ENCODE measurements around the gene KRT72. TPM values are rescaled to one million over a fixed set of nuclear protein-coding genes. Genes with fewer than 3 reads are reported as not detected.

KRT72 gene
- total RNA-seq, 2 donors from 2014 or later = 0.25 TPM; not detected in 1

DNA sequence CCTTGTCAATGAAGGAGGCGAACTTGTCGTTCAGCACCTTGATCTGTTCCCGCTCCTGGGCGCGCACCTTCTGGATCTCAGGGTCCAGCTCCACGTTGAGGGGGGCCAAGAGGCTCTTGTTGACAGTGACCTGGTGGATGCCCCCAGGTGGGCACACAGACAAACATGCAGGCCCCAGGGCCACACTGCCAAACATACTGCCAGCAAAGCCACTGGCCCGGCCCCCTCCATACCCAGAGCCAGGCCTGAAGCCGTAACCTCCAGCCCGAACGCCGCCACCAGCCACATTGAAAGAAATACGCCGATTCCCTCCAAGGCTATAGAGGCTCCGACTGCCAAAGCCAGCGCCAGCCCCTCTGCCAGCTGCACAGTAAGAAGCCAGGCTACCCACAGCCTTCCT lies 28.0 kb downstream of the KRT72 start:
- H3K9ac ChIP-seq (ENCODE audit: low read depth in 2 of 2, low read length in 2 of 2) = no peak overlapping the region
- TF ChIP-seq, protein P1, sequence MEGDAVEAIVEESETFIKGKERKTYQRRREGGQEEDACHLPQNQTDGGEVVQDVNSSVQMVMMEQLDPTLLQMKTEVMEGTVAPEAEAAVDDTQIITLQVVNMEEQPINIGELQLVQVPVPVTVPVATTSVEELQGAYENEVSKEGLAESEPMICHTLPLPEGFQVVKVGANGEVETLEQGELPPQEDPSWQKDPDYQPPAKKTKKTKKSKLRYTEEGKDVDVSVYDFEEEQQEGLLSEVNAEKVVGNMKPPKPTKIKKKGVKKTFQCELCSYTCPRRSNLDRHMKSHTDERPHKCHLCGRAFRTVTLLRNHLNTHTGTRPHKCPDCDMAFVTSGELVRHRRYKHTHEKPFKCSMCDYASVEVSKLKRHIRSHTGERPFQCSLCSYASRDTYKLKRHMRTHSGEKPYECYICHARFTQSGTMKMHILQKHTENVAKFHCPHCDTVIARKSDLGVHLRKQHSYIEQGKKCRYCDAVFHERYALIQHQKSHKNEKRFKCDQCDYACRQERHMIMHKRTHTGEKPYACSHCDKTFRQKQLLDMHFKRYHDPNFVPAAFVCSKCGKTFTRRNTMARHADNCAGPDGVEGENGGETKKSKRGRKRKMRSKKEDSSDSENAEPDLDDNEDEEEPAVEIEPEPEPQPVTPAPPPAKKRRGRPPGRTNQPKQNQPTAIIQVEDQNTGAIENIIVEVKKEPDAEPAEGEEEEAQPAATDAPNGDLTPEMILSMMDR (IDR thresholded peaks at IDR 0.05) = no peak
- no peak overlapping the region for H3K27ac ChIP-seq
- H3K9me3 ChIP-seq = no peaks in the 10 kb centered on the region
- H3K36me3 ChIP-seq = no peaks in the 10 kb centered on the region
- no peak for DNase-seq
- no peaks in the 10 kb centered on the region for H3K4me1 ChIP-seq
- no peak overlapping the region for H3K4me3 ChIP-seq
- intact Hi-C loops (cut with DNase I) = no loop called here
- no peaks in the 10 kb centered on the region for H3K27me3 ChIP-seq

DNA sequence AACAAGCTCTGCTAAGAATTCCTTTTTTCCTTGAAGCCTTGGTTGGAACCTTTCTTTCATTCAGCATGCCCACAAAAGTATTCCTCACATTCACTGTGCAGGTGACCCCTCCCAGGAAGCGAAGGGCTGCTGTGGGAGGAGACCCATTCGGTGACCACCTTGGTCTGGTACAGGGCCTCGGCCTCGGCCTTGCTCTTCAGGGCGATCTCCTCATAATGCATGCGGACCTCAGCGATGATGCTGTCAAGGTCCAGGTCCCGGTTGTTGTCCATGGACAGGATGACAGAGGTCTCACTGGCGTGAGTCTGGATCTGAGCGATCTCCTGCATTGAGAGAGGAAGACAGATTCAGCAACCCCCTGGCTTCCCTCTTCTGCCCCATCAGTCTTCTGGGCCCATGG lies 30.8 kb downstream of the KRT72 start:
- Histone ChIP-seq H3K9ac (ENCODE audit: low read depth in 2 of 2, low read length in 2 of 2) (no peak overlapping the region), H3K27ac (no peak overlapping the region), H3K36me3 (no peaks in the 10 kb centered on the region), H3K9me3 (no peaks in the 10 kb centered on the region), H3K27me3 (no peaks in the 10 kb centered on the region), H3K4me1 (no peaks in the 10 kb centered on the region), H3K4me3 (no peak overlapping the region)
- intact Hi-C loops (cut with DNase I) = no loop called here
- TF ChIP-seq, protein P1 (IDR thresholded peaks at IDR 0.05) = no peak
- DNase-seq = no peak

DNA sequence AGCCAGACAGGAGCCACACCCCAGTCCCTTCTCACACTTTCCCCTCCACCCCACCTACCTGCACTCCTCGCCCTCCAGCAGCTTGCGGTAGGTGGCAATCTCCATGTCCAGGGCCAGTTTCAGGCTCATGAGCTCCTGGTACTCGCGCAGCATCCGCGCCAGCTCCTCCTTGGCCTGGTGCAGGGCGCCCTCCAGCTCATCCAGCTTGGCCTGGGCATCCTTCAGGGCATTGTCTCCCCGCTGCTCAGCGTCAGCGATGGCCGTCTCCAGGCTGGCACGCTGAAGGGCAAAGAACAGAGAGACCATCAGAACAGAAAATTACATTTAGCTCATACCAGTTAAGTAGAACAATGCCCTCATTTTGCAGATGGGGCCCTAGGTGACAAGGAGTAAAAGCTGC lies 33.2 kb downstream of the KRT72 start:
- Histone ChIP-seq H3K27me3 (no peaks in the 10 kb centered on the region), H3K27ac (no peak overlapping the region), H3K4me3 (no peak overlapping the region), H3K4me1 (no peaks in the 10 kb centered on the region), H3K9ac (ENCODE audit: low read depth in 2 of 2, low read length in 2 of 2) (no peak overlapping the region), H3K9me3 (no peaks in the 10 kb centered on the region), H3K36me3 (no peaks in the 10 kb centered on the region)
- no peak for DNase-seq
- intact Hi-C loops (cut with DNase I) = no loop called here
- TF ChIP-seq, protein P1 (IDR thresholded peaks at IDR 0.05) = no peak

DNA sequence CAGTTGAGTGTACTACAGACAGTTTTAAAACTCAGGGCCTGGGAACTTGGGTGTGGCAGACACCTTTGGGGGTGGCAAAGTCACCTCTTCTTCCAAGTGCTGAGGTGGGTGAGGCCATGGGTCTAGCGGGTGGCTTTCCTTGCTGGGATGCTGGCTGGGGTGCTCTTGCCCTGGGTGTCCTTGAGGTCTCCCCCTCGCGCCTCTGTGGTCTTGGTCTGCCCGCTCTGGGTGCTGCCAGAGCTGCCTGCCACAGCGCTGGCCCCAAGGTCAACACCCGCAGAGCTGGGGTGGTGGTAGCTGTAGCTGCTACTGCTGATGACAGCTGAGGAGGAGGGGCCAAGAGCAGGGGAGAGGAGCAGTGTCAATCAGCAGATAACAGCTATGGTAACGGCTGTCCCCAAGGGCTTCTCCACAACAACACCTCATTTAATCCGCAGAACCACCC lies 34.4 kb downstream of the KRT72 start:
- no peak overlapping the region for H3K4me3 ChIP-seq
- H3K27ac ChIP-seq = no peak overlapping the region
- TF ChIP-seq, protein P1 (IDR thresholded peaks at IDR 0.05) = no peak
- no peak overlapping the region for H3K9ac ChIP-seq (ENCODE audit: low read depth in 2 of 2, low read length in 2 of 2)
- no peaks in the 10 kb centered on the region for H3K4me1 ChIP-seq
- no peaks in the 10 kb centered on the region for H3K9me3 ChIP-seq
- no peaks in the 10 kb centered on the region for H3K36me3 ChIP-seq
- H3K27me3 ChIP-seq = no peaks in the 10 kb centered on the region
- no peak for DNase-seq
- intact Hi-C loops (cut with DNase I) = no loop called here

DNA sequence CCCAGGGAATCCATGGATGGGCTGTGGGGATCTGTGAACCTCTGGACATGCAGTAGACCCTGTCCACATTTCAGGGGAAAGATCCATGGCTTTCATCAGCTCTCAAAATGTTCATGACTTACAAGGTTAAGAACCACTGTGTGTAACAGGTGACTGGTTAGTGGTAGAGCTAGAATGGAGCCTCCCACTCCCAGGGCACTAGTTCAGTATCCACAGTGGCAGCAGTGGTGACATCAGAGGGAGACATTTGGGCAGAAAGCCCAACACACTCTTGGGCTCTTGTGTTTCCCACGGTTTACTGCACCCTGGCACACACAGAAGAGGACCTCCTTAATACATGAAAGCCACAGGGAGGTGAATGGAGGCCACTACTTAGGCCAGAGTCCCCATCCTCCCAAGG lies 36.7 kb downstream of the KRT72 start:
- Histone ChIP-seq H3K4me1 (no peaks in the 10 kb centered on the region), H3K4me3 (no peak overlapping the region), H3K27me3 (no peaks in the 10 kb centered on the region), H3K9me3 (no peaks in the 10 kb centered on the region), H3K27ac (no peak overlapping the region), H3K36me3 (no peaks in the 10 kb centered on the region), H3K9ac (ENCODE audit: low read depth in 2 of 2, low read length in 2 of 2) (no peak overlapping the region)
- DNase-seq = no peak
- TF ChIP-seq, protein P1 (IDR thresholded peaks at IDR 0.05) = no peak
- intact Hi-C loops (cut with DNase I) = no loop called here
